B cell (primary cell): Measurements from ENCODE around the gene DYNLT4. TPM values are rescaled to one million over a fixed set of nuclear protein-coding genes. Genes with fewer than 3 reads are reported as not detected.

Source experiments
- ATAC-seq: fragments of 200-7000 bp; cut with Tn5 transposase; one replicate; pipeline ENCODE4 v1.10.0; 2021; ENCODE audit warnings: low read depth, mild to moderate bottlenecking, moderate number of reproducible peaks, moderate library complexity
- CTCF ChIA-PET: fragments of 350-600 bp; sonication (Branson Sonifier 250); formaldehyde crosslinking; loops from one replicate; lab custom pipeline; 2021; ENCODE audit warnings: antibody characterized with exemption, inconsistent platforms; lab: Charles Lee
- POLR2A ChIA-PET: fragments of 350-600 bp; sonication (Branson Sonifier 250); formaldehyde crosslinking; loops from one replicate; lab custom pipeline; 2021; ENCODE audit warnings: antibody characterized with exemption; lab: Charles Lee
- DNase-seq: peaks from one replicate; pipeline ENCODE4 v3.0.0; 2013
- H2AFZ ChIP-seq: 2 replicates; pipeline ENCODE4 v1.6.1; 2012; ENCODE audit warnings: mild to moderate bottlenecking, low read depth, low read length; ENCODE audit not compliant: insufficient read depth, poor library complexity, severe bottlenecking
- H3K27ac ChIP-seq, 2 donors: 1 replicate in 1 of 2; 2 replicates in 1 of 2; pipeline ENCODE4 v1.5.1; 2012 to 2013; ENCODE audit warnings: low read length in 2 of 2, mild to moderate bottlenecking in 2 of 2, moderate library complexity in 1 of 2
- H3K27me3 ChIP-seq, 4 experiments: fragments of 200-600 bp in 1 of 4; sonication (generic) in 1 of 4; replicated peaks in 1 of 4; 1 replicate in 2 of 4; 2 replicates in 2 of 4; pipeline versions ENCODE4 v1.6.1 to v1.7.0; 2013 to 2016; ENCODE audit warnings: low read length in 3 of 4, mild to moderate bottlenecking in 2 of 4, mixed read lengths in 1 of 4, moderate library complexity in 1 of 4; ENCODE audit not compliant: insufficient read depth in 4 of 4, control insufficient read depth in 3 of 4; ENCODE audit errors: control extremely low read depth in 1 of 4
- H3K36me3 ChIP-seq, 2 experiments: replicated peaks in 1 of 2; 1 replicate in 1 of 2; 2 replicates in 1 of 2; pipeline versions ENCODE4 v1.6.1 to v1.7.1; 2013; ENCODE audit warnings: low read length in 1 of 2; ENCODE audit not compliant: insufficient read depth in 2 of 2, control insufficient read depth in 1 of 2; ENCODE audit errors: control extremely low read depth in 1 of 2, extremely low read depth in 1 of 2
- H3K4me1 ChIP-seq, 2 donors: fragments of 200-600 bp in 1 of 2; sonication (generic) in 1 of 2; 1 replicate in 1 of 2; 2 replicates in 1 of 2; pipeline versions ENCODE4 v1.5.1 to v1.6.1; 2013 to 2017; ENCODE audit warnings: low read length in 2 of 2; ENCODE audit not compliant: control insufficient read depth in 2 of 2, insufficient read depth in 2 of 2
- H3K4me2 ChIP-seq: replicated peaks from 2 replicates; pipeline ENCODE3; 2012; ENCODE audit warnings: mild to moderate bottlenecking, low read depth, low read length; ENCODE audit not compliant: poor library complexity, severe bottlenecking
- H3K4me3 ChIP-seq, 5 experiments: fragments of 200-600 bp in 1 of 5; sonication (generic) in 1 of 5; 1 replicate in 3 of 5; 2 replicates in 2 of 5; pipeline versions ENCODE4 v1.5.1 to v1.7.0; 2011 to 2016; ENCODE audit warnings: low read length in 4 of 5, mild to moderate bottlenecking in 4 of 5, low read depth in 2 of 5, control low read depth in 1 of 5, moderate library complexity in 1 of 5; ENCODE audit not compliant: insufficient read depth in 1 of 5; ENCODE audit errors: control extremely low read depth in 1 of 5, extremely low read depth in 1 of 5
- H3K79me2 ChIP-seq: fragments of 200-600 bp; sonication (generic); one replicate; pipeline ENCODE4 v1.6.0; 2016; ENCODE audit warnings: low read length; ENCODE audit not compliant: control insufficient read depth, insufficient read depth
- H3K9ac ChIP-seq: fragments of 200-600 bp; sonication (generic); 2 replicates; pipeline ENCODE4 v1.6.1; 2017; ENCODE audit warnings: mild to moderate bottlenecking, low read length, moderate library complexity
- H3K9me3 ChIP-seq, 3 donors: one replicate each; pipeline versions ENCODE4 v1.6.1 to v1.7.1; 2013; ENCODE audit warnings: low read length in 2 of 3; ENCODE audit not compliant: control insufficient read depth in 2 of 3, insufficient read depth in 1 of 3; ENCODE audit errors: control extremely low read depth in 1 of 3
- H4K20me1 ChIP-seq: 2 replicates; pipeline ENCODE4 v1.6.0; 2012; ENCODE audit warnings: mild to moderate bottlenecking, low read length; ENCODE audit not compliant: insufficient read depth, control insufficient read depth, poor library complexity, severe bottlenecking
- H3K27ac Mint-ChIP-seq: one replicate; pipeline ENCODE4 v1.8.0; 2021; ENCODE audit warnings: mixed read lengths
- H3K27me3 Mint-ChIP-seq: one replicate; pipeline ENCODE4 v1.8.0; 2021; ENCODE audit warnings: mixed read lengths
- H3K4me1 Mint-ChIP-seq: one replicate; pipeline ENCODE4 v1.8.0; 2021; ENCODE audit warnings: mixed read lengths
- H3K4me3 Mint-ChIP-seq: one replicate; pipeline ENCODE4 v1.8.0; 2021; ENCODE audit warnings: mixed read lengths
- H3K9me3 Mint-ChIP-seq: one replicate; pipeline ENCODE4 v1.8.0; 2022; ENCODE audit warnings: mixed read lengths; ENCODE audit not compliant: insufficient read depth
- CTCF ChIP-seq: fragments of 200-600 bp; IDR thresholded peaks from one replicate; pipeline ENCODE4 v1.8.0; 2022; ENCODE audit warnings: antibody characterized with exemption, mild to moderate bottlenecking
- EZH2 ChIP-seq: IDR thresholded peaks from 2 replicates; pipeline ENCODE4 v1.6.1; 2012; ENCODE audit warnings: borderline replicate concordance, low read depth, mild to moderate bottlenecking, moderate library complexity, low read length; ENCODE audit not compliant: insufficient read depth, poor library complexity, severe bottlenecking
- WGBS: methylation state at CpG from one replicate; pipeline ENCODE4 v1.1.5; 2013; ENCODE audit warnings: missing lambda C conversion rate; ENCODE audit not compliant: insufficient coverage; 5-methylcytosine and 5-hydroxymethylcytosine counted together
- intact Hi-C: fragments of 100-400 bp; cut with micrococcal nuclease; formaldehyde crosslinking; loops from one replicate; pipeline ENCODE4 v1.10.0; 2022
- polyA plus RNA-seq: library from polyadenylated mRNA; depleted of rRNA; stranded (reverse); fragments of >200 nt; gene quantifications from 2 replicates; pipeline ENCODE4 v1.2.3, GENCODE V29; 2012
- total RNA-seq, 2 donors: library from RNA; stranded (reverse); fragments of 120-200 nt in 1 of 2; gene quantifications; 1 replicate in 1 of 2; 2 replicates in 1 of 2; pipeline versions ENCODE4 v1.2.3 to v1.2.4, GENCODE V29; 2013 to 2022

The DYNLT4 gene
- total and polyA plus RNA-seq, 2 donors (not counting 1 experiment from before 2014, with no cell fraction given) = 0.19 to 0.39 TPM

GRCh38 chr1:44799770-44800584 lies 7.2 kb downstream of the DYNLT4 start, which contains the start of gene PLK3:
TSS of gene PLK3 (plus strand) at chr1:44800377. CDS start at chr1:44800464, 87 bp downstream.
- Histone ChIP-seq H3K4me3 (peak within 1 kb of the TSS; percentile 61 to 88 (median 85)), H3K9me3 (no peaks in the 10 kb centered on the region), H3K79me2 (peaks cover 5% of the 10 kb centered on the region), H4K20me1 (no peaks in the 10 kb centered on the region), H3K4me2 (peak within 1 kb of the TSS; percentile 100), H3K9ac (peak within 1 kb of the TSS; percentile 69), H3K36me3 (peaks cover 0 to 13% of the 10 kb centered on the region in 2 experiments), H3K27ac (peak within 1 kb of the TSS; percentile 84 to 93), H2AFZ (peak within 1 kb of the TSS; percentile 80), H3K4me1 (peaks cover 16 to 38% of the 10 kb centered on the region in 2 donors), H3K27me3 (no peaks in the 10 kb centered on the region)
- TF ChIP-seq EZH2 = no peak
- peak; percentile 85 for TF ChIP-seq CTCF
- Mint-ChIP-seq H3K27me3 (no peaks in the 10 kb centered on the region), H3K27ac (peak within 1 kb of the TSS; percentile 100), H3K9me3 (no peaks in the 10 kb centered on the region), H3K4me3 (peak within 1 kb of the TSS; percentile 99), H3K4me1 (peaks cover 33% of the 10 kb centered on the region)
- intact Hi-C loops = loop anchor here (2.0 kb wide), 8 partner anchors 13 to 691 kb away; partner anchors contain the start of genes KIF2C, RNU5D-1, RPS8 and TESK2
- ATAC-seq (peak; percentile 89), DNase-seq (peak; percentile 99)
- WGBS = under 1% methylated on average over 79 of the region's 79 CpGs
- POLR2A ChIA-PET = interaction anchor here (0.7 to 2.6 kb wide), 18 partner anchors 9 to 782 kb away, joined by 3 to 61 read pairs (median 6); partner anchors contain the start of genes BTBD19, EIF2B3, HECTD3 and MUTYH
- CTCF ChIA-PET = interaction anchor here (0.6 to 4.2 kb wide), 25 partner anchors 9 to 692 kb away, joined by 3 to 70 read pairs (median 5); partner anchors contain the start of genes BEST4, BTBD19, HECTD3 and RNU5D-1
